IMR-90 (cell line): ENCODE data around the gene C16orf74. TPM values are rescaled to one million over a fixed set of nuclear protein-coding genes. Genes with fewer than 3 reads are reported as not detected.

Experiments
- ATAC-seq: fragments of 200-7000 bp; cut with Tn5 transposase; 2 replicates; pipeline ENCODE4 v1.9.1; 2020; ENCODE audit warnings: low read depth, mild to moderate bottlenecking, moderate library complexity
- BruUV-seq: library from RNA; stranded (reverse); fragments of 400-500 nt; replicated peaks from 2 replicates; lab custom pipeline; 2021; lab: Mats Ljungman, UMichigan
- CTCF ChIA-PET: fragments of 300-600 bp; formaldehyde crosslinking; extraction: SDS; loops from one replicate; lab custom pipeline; 2021; ENCODE audit warnings: antibody characterized with exemption; lab: Yijun Ruan, JAX
- POLR2A ChIA-PET: fragments of 300-600 bp; sonication (Branson Sonifier 250); formaldehyde crosslinking; loops from one replicate; lab custom pipeline; 2022; ENCODE audit warnings: antibody characterized with exemption; ENCODE audit not compliant: unreplicated experiment; lab: Charles Lee
- DNase-seq: peaks from one replicate; pipeline ENCODE4 v3.0.0; 2013
- H2AFZ ChIP-seq: replicated peaks from 2 replicates; pipeline ENCODE3; 2013; ENCODE audit warnings: low read length, mild to moderate bottlenecking; ENCODE audit not compliant: poor library complexity
- H2AK5ac ChIP-seq: 2 replicates; pipeline ENCODE4 v1.6.1; 2013; ENCODE audit warnings: low read depth, low read length, inconsistent platforms
- H2AK9ac ChIP-seq: replicated peaks from 2 replicates; pipeline ENCODE3; 2013; ENCODE audit warnings: mild to moderate bottlenecking, low read depth, low read length, moderate library complexity; ENCODE audit not compliant: poor library complexity
- H2BK120ac ChIP-seq: 2 replicates; pipeline ENCODE4 v1.6.1; 2013; ENCODE audit warnings: low read depth, low read length, inconsistent platforms
- H2BK15ac ChIP-seq: 3 replicates; pipeline ENCODE4 v1.6.1; 2013; ENCODE audit warnings: low read depth, low read length, inconsistent platforms
- H2BK20ac ChIP-seq: 2 replicates; pipeline ENCODE4 v1.6.1; 2013; ENCODE audit warnings: low read depth, mild to moderate bottlenecking, inconsistent platforms, low read length, moderate library complexity
- H2BK5ac ChIP-seq: 2 replicates; pipeline ENCODE4 v1.6.1; 2013; ENCODE audit warnings: mild to moderate bottlenecking, low read depth, low read length, inconsistent platforms; ENCODE audit not compliant: poor library complexity, severe bottlenecking
- H3K14ac ChIP-seq: replicated peaks from 2 replicates; pipeline ENCODE4 v1.6.1; 2013; ENCODE audit warnings: low read depth, low read length, inconsistent platforms
- H3K18ac ChIP-seq: 2 replicates; pipeline ENCODE4 v1.6.1; 2013; ENCODE audit warnings: low read depth, low read length, control low read depth
- H3K23ac ChIP-seq: 2 replicates; pipeline ENCODE4 v1.6.1; 2013; ENCODE audit warnings: low read depth, low read length, inconsistent platforms
- H3K27ac ChIP-seq: 2 replicates; pipeline ENCODE4 v1.5.1; 2013; ENCODE audit warnings: mild to moderate bottlenecking, control low read depth, low read length; ENCODE audit not compliant: insufficient read depth
- H3K27me3 ChIP-seq: 2 replicates; pipeline ENCODE4 v1.6.1; 2013; ENCODE audit warnings: low read length; ENCODE audit not compliant: control insufficient read depth, insufficient read depth
- H3K36me3 ChIP-seq: 2 replicates; pipeline ENCODE4 v1.6.1; 2013; ENCODE audit warnings: low read length, mixed read lengths; ENCODE audit not compliant: control insufficient read depth, insufficient read depth
- H3K4ac ChIP-seq: 2 replicates; pipeline ENCODE4 v1.6.1; 2013; ENCODE audit warnings: low read depth, low read length, inconsistent platforms
- H3K4me1 ChIP-seq: 2 replicates; pipeline ENCODE4 v1.6.1; 2013; ENCODE audit warnings: low read length, mixed read lengths; ENCODE audit not compliant: control insufficient read depth, insufficient read depth
- H3K4me2 ChIP-seq: 2 replicates; pipeline ENCODE4 v1.6.1; 2013; ENCODE audit warnings: low read depth, mild to moderate bottlenecking, control low read depth, low read length, moderate library complexity
- H3K4me3 ChIP-seq: 2 replicates; pipeline ENCODE4 v1.5.1; 2013; ENCODE audit warnings: low read depth, mild to moderate bottlenecking, control low read depth, low read length, moderate library complexity; ENCODE audit not compliant: insufficient read depth
- H3K56ac ChIP-seq: 2 replicates; pipeline ENCODE4 v1.6.1; 2013; ENCODE audit warnings: low read length, inconsistent platforms; ENCODE audit not compliant: insufficient read depth; ENCODE audit errors: extremely low read depth
- H3K79me1 ChIP-seq, 2 experiments: 2 replicates each; pipeline ENCODE4 v1.6.1; 2013; ENCODE audit warnings: low read length in 2 of 2, inconsistent platforms in 1 of 2, low read depth in 1 of 2
- H3K9ac ChIP-seq: 2 replicates; pipeline ENCODE4 v1.6.1; 2013; ENCODE audit warnings: low read depth, low read length, control low read depth
- H3K9me1 ChIP-seq: 2 replicates; pipeline ENCODE4 v1.6.1; 2013; ENCODE audit warnings: low read length, inconsistent platforms; ENCODE audit not compliant: insufficient read depth
- H3K9me3 ChIP-seq: 2 replicates; pipeline ENCODE4 v1.6.1; 2013; ENCODE audit warnings: low read length; ENCODE audit not compliant: control insufficient read depth, insufficient read depth
- H4K20me1 ChIP-seq: 2 replicates; pipeline ENCODE4 v1.6.1; 2013; ENCODE audit warnings: low read length, inconsistent platforms; ENCODE audit not compliant: insufficient read depth
- H4K5ac ChIP-seq: 2 replicates; pipeline ENCODE4 v1.6.1; 2013; ENCODE audit warnings: mild to moderate bottlenecking, low read depth, low read length, control low read depth
- H4K8ac ChIP-seq, 2 experiments: 2 replicates each; pipeline ENCODE4 v1.6.1; 2013; ENCODE audit warnings: low read depth in 2 of 2, low read length in 2 of 2, control low read depth in 1 of 2, inconsistent platforms in 1 of 2
- H4K91ac ChIP-seq: 2 replicates; pipeline ENCODE4 v1.6.1; 2013; ENCODE audit warnings: low read depth, low read length, inconsistent platforms; ENCODE audit not compliant: insufficient read depth
- BHLHE40 ChIP-seq: fragments of 150-350 bp; IDR thresholded peaks from 2 replicates; pipeline ENCODE4 v1.6.1; 2016; ENCODE audit warnings: mild to moderate bottlenecking, low read depth, low read length
- CEBPB ChIP-seq: IDR thresholded peaks from 2 replicates; pipeline ENCODE4 v1.6.1; 2012; ENCODE audit warnings: low read depth, low read length, improper control_type of control experiment
- CHD1 ChIP-seq: IDR thresholded peaks from 2 replicates; pipeline ENCODE4 v1.6.1; 2012; ENCODE audit warnings: low read depth, low read length, improper control_type of control experiment
- CTCF ChIP-seq: conservative IDR thresholded peaks from 2 replicates; pipeline ENCODE4 v1.5.1; 2012; ENCODE audit warnings: mild to moderate bottlenecking, low read depth, low read length, improper control_type of control experiment
- ELK1 ChIP-seq: fragments of 150-350 bp; IDR thresholded peaks from 2 replicates; pipeline ENCODE4 v1.6.1; 2016; ENCODE audit warnings: low read depth, mild to moderate bottlenecking, low read length, moderate library complexity, borderline replicate concordance
- FOS ChIP-seq: fragments of 150-350 bp; IDR thresholded peaks from 2 replicates; pipeline ENCODE4 v1.6.1; 2016; ENCODE audit warnings: low read depth, low read length
- MAFK ChIP-seq: IDR thresholded peaks from 2 replicates; pipeline ENCODE4 v1.6.1; 2012; ENCODE audit warnings: low read depth, low read length, improper control_type of control experiment
- MXI1 ChIP-seq: IDR thresholded peaks from 2 replicates; pipeline ENCODE4 v1.6.1; 2012; ENCODE audit warnings: low read depth, mild to moderate bottlenecking, low read length, moderate library complexity, borderline replicate concordance
- NFE2L2 ChIP-seq: fragments of 150-350 bp; IDR thresholded peaks from 2 replicates; pipeline ENCODE4 v1.6.1; 2016; ENCODE audit warnings: low read depth, mild to moderate bottlenecking, low read length
- POLR2A ChIP-seq: IDR thresholded peaks from 2 replicates; pipeline ENCODE4 v1.6.1; 2012; ENCODE audit warnings: mild to moderate bottlenecking, low read depth, low read length
- RAD21 ChIP-seq: IDR thresholded peaks from 2 replicates; pipeline ENCODE4 v1.6.1; 2012; ENCODE audit warnings: low read length, improper control_type of control experiment
- RCOR1 ChIP-seq: IDR thresholded peaks from 2 replicates; pipeline ENCODE4 v1.6.1; 2012; ENCODE audit warnings: mild to moderate bottlenecking, low read length, improper control_type of control experiment; ENCODE audit not compliant: insufficient replicate concordance
- RFX5 ChIP-seq: IDR thresholded peaks from 2 replicates; pipeline ENCODE4 v1.8.0; 2012; ENCODE audit warnings: low read depth, mild to moderate bottlenecking, low read length, moderate library complexity
- SMC3 ChIP-seq: fragments of 150-350 bp; IDR thresholded peaks from 2 replicates; pipeline ENCODE4 v1.6.1; 2016; ENCODE audit warnings: low read depth, mild to moderate bottlenecking, antibody characterized with exemption, low read length, moderate library complexity
- USF2 ChIP-seq: fragments of 150-350 bp; IDR thresholded peaks from 2 replicates; pipeline ENCODE4 v1.6.1; 2017; ENCODE audit warnings: mild to moderate bottlenecking, antibody characterized with exemption, low read length, low read depth
- WGBS, 2 experiments: methylation state at CpG; one replicate each; pipeline versions ENCODE4 v1.1.5 to v1.1.7; 2013; ENCODE audit warnings: missing lambda C conversion rate in 2 of 2; ENCODE audit not compliant: insufficient read length in 1 of 2; ENCODE audit errors: extremely low coverage in 2 of 2; 5-methylcytosine and 5-hydroxymethylcytosine counted together
- dilution Hi-C: fragments of 300-500 bp; cut with HindIII; formaldehyde crosslinking; loops from one replicate; pipeline ENCODE4 v1.14.3; 2018; ENCODE audit warnings: low sequenced_read_pairs; ENCODE audit not compliant: unreplicated experiment
- in situ Hi-C: fragments of 300-500 bp; cut with MboI; formaldehyde crosslinking; loops from 3 replicates; pipeline ENCODE4 v1.14.3; 2019; ENCODE audit warnings: low sequenced_read_pairs, inconsistent platforms, mixed read lengths
- intact Hi-C: fragments of 100-400 bp; cut with micrococcal nuclease; formaldehyde crosslinking; loops from 2 replicates; pipeline ENCODE4 v1.10.0; 2022
- polyA plus RNA-seq, 3 experiments: library from polyadenylated mRNA; depleted of rRNA; stranded (reverse); fragments of >200 nt; gene quantifications; 2 replicates each; pipeline ENCODE4 v1.2.3, GENCODE V29; 2012; ENCODE audit warnings: low replicate concordance in 1 of 3
- total RNA-seq: library from RNA; depleted of rRNA; stranded (reverse); fragments of >200 nt; gene quantifications from 2 replicates; pipeline ENCODE4 v1.2.3, GENCODE V29; 2012

C16orf74 gene
- total and polyA plus RNA-seq, 2 of the 4 experiments (the other 2 are of a cell fraction): 4.5 to 12.2 TPM

- no peak overlapping the region for H3K4me2 ChIP-seq
- TF ChIP-seq SMC3 (no peak), RAD21 (no peak), BHLHE40 (no peak), RCOR1 (no peak), CHD1 (no peak), NFE2L2 (no peak), POLR2A (no peak), MXI1 (no peak), ELK1 (no peak), MAFK (no peak), FOS (no peak), RFX5 (no peak), CTCF (no peak), USF2 (no peak), CEBPB (no peak)
Observed at GRCh38 chr16:85738923-85739715, 11.8 kb downstream of the C16orf74 start.

More at GRCh38 chr16:85738923-85739715, 11.8 kb downstream of the C16orf74 start:
- ATAC-seq: no peak
- H3K9me1 ChIP-seq: no peaks in the 10 kb centered on the region
- peaks cover 1% of the 10 kb centered on the region; the same call in 1 of the 2 replicates for H3K36me3 ChIP-seq
- no peak overlapping the region for H3K4me3 ChIP-seq
- H3K14ac ChIP-seq: no peak overlapping the region
- H3K56ac ChIP-seq: no peak overlapping the region
- no peaks in the 10 kb centered on the region; the same call in 1 of the 2 replicates for H4K20me1 ChIP-seq
- H3K4ac ChIP-seq: no peak overlapping the region
- H2BK120ac ChIP-seq: no peak overlapping the region
- no peak overlapping the region for H4K91ac ChIP-seq
- no peak overlapping the region for H2AK5ac ChIP-seq
- no peak overlapping the region for H3K23ac ChIP-seq
- H4K5ac ChIP-seq: no peak overlapping the region
- peaks cover 0 to 8% of the 10 kb centered on the region in 2 experiments; a peak in 3 of 4 replicates for H3K79me1 ChIP-seq
- WGBS, 2 experiments: 73% methylated on average over 3 of the region's 13 CpGs; no CpG with 5 or more reads in 1 of the 2 experiments
- no peaks in the 10 kb centered on the region for H3K27me3 ChIP-seq
- H2AFZ ChIP-seq: no peak overlapping the region
- intact Hi-C loops (no loop called here), dilution Hi-C loops (no loop called here), in situ Hi-C loops (no loop called here)
- H2AK9ac ChIP-seq: no peak overlapping the region
- no peak for DNase-seq
- no peak overlapping the region for H3K27ac ChIP-seq
- no peaks in the 10 kb centered on the region for H3K9me3 ChIP-seq
- no peak overlapping the region for H2BK15ac ChIP-seq
- H2BK20ac ChIP-seq: no peak overlapping the region
- no peaks in the 10 kb centered on the region for H3K4me1 ChIP-seq
- BruUV-seq: no TSS peak
- no peak overlapping the region for H3K9ac ChIP-seq
- POLR2A ChIA-PET: no interaction called here
- H4K8ac ChIP-seq: no peak overlapping the region
- no peak overlapping the region for H3K18ac ChIP-seq
- CTCF ChIA-PET: no interaction called here
- H2BK5ac ChIP-seq: no peak overlapping the region
